Effector memory CD8-positive, alpha-beta T cell (primary cell): ENCODE data around the gene CLIC3.

Experiments
- ATAC-seq: fragments of 150-1000 bp; cut with Tn5 transposase; replicated peaks from 2 replicates; pipeline ENCODE4 v1.10.0; 2021; ENCODE audit warnings: mild to moderate bottlenecking, moderate library complexity
- DNase-seq, 3 experiments: peaks; one replicate each; pipeline ENCODE4 v3.0.0; 2021
- H3K27ac Mint-ChIP-seq, 2 donors: one replicate each; pipeline ENCODE4 v1.8.0; 2022; ENCODE audit warnings: mild to moderate bottlenecking in 2 of 2, mixed read lengths in 2 of 2, moderate library complexity in 2 of 2
- H3K27me3 Mint-ChIP-seq, 2 donors: one replicate each; pipeline ENCODE4 v1.8.0; 2022; ENCODE audit warnings: mixed read lengths in 2 of 2
- H3K36me3 Mint-ChIP-seq: one replicate; pipeline ENCODE4 v1.8.0; 2022; ENCODE audit warnings: mild to moderate bottlenecking, moderate library complexity, mixed read lengths; ENCODE audit not compliant: insufficient read depth
- H3K4me1 Mint-ChIP-seq, 2 donors: one replicate each; pipeline ENCODE4 v1.8.0; 2022; ENCODE audit warnings: low read depth in 2 of 2, mixed read lengths in 2 of 2
- H3K4me3 Mint-ChIP-seq, 2 donors: one replicate each; pipeline ENCODE4 v1.8.0; 2022; ENCODE audit warnings: mild to moderate bottlenecking in 2 of 2, mixed read lengths in 2 of 2, moderate library complexity in 2 of 2
- H3K9me3 Mint-ChIP-seq, 2 donors: one replicate each; pipeline ENCODE4 v1.8.0; 2022; ENCODE audit warnings: mixed read lengths in 2 of 2

Gene CLIC3

DNA sequence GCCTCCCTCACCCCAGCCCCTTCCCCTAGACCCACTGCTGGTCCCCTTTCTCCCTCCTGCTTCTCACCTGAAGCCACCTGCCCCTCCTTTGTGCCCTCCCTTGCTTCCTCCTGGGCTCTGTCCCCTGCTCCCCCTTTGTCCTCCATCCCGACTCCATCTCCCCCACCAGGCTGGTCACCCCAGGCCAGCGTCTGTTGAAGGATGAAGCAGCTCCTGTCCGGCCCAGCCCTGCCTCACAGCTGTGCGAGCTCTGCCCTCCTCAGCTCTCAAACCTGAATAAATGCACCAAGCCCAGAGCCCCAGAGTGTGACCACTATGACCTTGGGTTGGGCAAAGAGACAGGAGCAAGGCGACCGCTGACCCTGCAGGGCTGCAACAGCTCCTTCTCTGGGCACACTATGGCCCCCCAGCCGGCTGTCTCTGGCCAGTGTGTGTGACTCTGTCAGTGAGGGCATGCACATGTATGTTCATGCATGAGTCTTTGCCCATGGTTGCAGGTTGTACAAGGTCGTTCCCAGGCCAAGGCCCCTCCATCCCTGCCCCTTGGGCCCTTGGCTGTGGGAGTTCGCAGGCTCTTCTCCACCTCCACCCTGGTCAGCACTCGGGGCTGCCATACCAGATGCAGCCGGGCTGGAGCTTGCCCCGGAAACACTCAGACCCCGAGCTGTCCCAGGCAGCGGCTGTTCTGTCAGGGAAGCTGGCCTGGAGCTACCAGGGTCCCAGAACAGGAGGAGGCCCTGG lies 41.0 kb downstream of the CLIC3 start:
- peaks cover 4% of the 10 kb centered on the region for H3K36me3 Mint-ChIP-seq
- DNase-seq (no peak), ATAC-seq (no peak)
- no peak overlapping the region for H3K4me3 Mint-ChIP-seq
- H3K9me3 Mint-ChIP-seq = peaks cover 4 to 8% of the 10 kb centered on the region in 2 donors
- no peaks in the 10 kb centered on the region for H3K27me3 Mint-ChIP-seq
- no peak overlapping the region for H3K27ac Mint-ChIP-seq
- peaks cover 28 to 37% of the 10 kb centered on the region in 2 donors for H3K4me1 Mint-ChIP-seq

GRCh38 chr9:136954270-136955083 lies 41.9 kb downstream of the CLIC3 start:
- peaks cover 26 to 35% of the 10 kb centered on the region in 2 donors for H3K4me1 Mint-ChIP-seq
- DNase-seq (no peak), ATAC-seq (no peak)
- no peaks in the 10 kb centered on the region for H3K27me3 Mint-ChIP-seq
- no peaks in the 10 kb centered on the region for H3K36me3 Mint-ChIP-seq
- H3K9me3 Mint-ChIP-seq = peaks cover 4 to 8% of the 10 kb centered on the region in 2 donors
- no peak overlapping the region for H3K4me3 Mint-ChIP-seq
- H3K27ac Mint-ChIP-seq = no peak overlapping the region

GRCh38 chr9:136953771-136954269 lies 42.5 kb downstream of the CLIC3 start:
- ATAC-seq (no peak), DNase-seq (no peak)
- Mint-ChIP-seq H3K9me3 (peaks cover 4 to 8% of the 10 kb centered on the region in 2 donors), H3K4me1 (peaks cover 23 to 30% of the 10 kb centered on the region in 2 donors), H3K27me3 (no peaks in the 10 kb centered on the region), H3K36me3 (no peaks in the 10 kb centered on the region), H3K4me3 (no peak overlapping the region), H3K27ac (no peak overlapping the region)

DNA sequence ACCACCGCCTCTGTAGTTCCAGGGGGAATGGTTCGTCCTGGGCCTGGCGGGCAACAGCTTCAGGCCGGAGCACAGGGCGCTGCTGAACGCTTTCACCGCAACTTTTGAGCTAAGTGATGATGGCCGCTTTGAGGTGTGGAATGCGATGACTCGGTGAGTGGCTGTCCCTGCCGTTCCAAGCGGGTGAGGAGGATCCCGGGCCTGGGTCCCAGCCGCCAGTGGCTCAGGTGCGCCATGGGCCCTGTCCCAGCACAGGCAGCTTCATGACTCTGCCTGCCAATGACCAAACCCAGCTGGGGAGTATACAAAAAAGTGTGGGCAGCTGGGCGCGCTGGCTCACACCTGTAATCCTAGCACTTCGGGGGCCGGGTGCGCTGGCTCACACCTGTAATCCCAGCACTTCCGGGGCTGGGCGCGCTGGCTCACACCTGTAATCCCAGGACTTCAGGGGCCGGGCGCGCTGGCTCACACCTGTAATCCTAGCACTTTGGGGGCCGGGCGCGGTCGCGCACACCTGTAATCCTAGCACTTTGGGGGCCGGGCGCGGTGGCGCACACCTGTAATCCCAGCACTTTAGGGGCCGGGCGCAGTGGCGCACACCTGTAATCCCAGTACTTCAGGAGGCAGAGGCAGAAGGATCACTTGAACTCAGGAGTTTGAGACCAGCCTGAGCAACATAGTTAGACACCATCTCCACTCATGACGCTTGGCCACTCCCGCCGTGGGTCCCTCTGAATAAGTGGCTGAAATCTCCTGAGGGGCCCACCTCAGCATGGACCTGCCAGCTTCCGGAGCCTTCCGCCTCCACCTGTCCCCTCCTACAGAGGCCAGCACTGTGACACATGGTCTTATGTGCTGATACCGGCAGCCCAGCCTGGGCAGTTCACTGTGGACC lies 43.2 kb downstream of the CLIC3 start:
- ATAC-seq = no peak
- no peaks in the 10 kb centered on the region for H3K27me3 Mint-ChIP-seq
- peaks cover 5% of the 10 kb centered on the region for H3K36me3 Mint-ChIP-seq

DNA sequence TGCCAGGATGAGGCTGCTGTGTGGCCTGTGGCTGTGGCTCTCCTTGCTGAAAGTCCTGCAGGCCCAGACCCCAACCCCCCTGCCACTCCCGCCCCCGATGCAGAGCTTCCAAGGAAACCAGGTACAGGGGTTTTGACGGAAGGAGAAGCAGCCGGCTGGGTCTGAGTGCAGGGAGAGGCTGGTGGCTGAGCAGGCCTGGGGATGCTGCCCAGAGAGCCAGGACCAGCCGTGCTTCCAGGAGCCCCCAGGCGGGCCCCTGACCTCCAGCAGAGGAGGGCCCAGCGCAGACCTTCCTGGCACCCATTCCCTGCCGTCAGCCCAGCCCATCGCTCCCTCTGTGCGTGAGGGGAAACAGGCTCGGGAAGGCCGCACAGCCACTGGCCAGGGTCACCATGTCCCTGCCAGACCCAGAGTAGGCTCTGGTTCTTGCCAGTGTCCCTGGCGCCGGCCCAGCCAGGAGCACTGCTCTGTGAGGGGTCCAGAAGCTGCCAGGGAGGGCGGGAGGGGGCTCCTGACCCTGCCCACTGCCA lies 44.0 kb downstream of the CLIC3 start:
- Mint-ChIP-seq H3K27ac (no peak overlapping the region), H3K36me3 (peaks cover 5% of the 10 kb centered on the region), H3K27me3 (no peaks in the 10 kb centered on the region), H3K4me1 (peaks cover 20 to 24% of the 10 kb centered on the region in 2 donors), H3K9me3 (peaks cover 4 to 8% of the 10 kb centered on the region in 2 donors), H3K4me3 (no peak overlapping the region)
- ATAC-seq (no peak), DNase-seq (no peak)

More for the DNA sequence above, 43.2 kb downstream of the CLIC3 start:
- no peak for DNase-seq
- Mint-ChIP-seq H3K4me3 (no peak overlapping the region), H3K27ac (no peak overlapping the region), H3K9me3 (peaks cover 4 to 8% of the 10 kb centered on the region in 2 donors), H3K4me1 (peaks cover 26% of the 10 kb centered on the region in 2 donors)

DNA sequence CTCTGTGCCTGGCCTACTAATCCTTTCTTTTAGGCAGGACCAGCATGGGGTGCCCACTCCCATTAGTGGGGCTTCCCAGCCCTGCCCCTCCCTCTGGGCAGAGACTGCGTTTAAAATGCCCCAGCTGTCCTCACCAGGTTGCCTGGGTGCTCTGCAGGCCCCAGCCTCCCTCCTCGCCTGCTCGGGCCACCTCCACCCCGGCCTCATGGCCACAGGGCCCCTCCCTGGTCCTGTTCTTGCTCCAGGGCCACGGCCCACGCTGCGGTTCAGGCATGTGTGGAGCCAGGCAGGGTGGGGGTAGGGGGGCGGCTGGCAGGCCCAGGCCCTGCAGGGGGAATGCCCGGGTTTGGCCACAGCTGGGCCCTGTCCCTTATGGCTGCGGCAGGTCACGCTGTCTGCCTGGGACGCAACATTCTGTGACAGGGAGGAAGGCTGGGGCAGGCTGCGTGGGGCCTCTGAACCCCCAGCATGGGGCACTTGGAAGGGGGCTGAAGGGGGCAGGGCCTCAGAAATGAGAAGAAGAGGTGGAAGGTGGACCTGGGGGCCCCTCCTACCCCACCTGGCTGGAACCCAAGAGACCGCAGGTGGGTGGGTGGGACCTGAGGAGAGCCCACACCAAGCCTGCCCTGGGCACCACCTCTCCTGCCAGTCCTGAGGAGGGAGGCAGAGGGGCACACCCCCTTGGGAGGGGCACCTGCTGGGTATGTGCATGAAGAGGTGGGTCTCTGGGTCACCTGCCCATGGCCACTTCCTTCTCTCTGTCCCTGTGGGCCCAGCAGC lies 44.6 kb downstream of the CLIC3 start, which contains the start of gene LCN12:
Gene LCN12, plus strand, starts transcription at position 733 of the 780 bp plus-strand sequence. CDS start 55 bp downstream, outside the sequence.
- DNase-seq (no peak), ATAC-seq (no peak)
- no peaks in the 10 kb centered on the region for H3K27me3 Mint-ChIP-seq
- H3K27ac Mint-ChIP-seq = peak within 1 kb of the TSS in 1 of 2 donors; percentile 82
- H3K36me3 Mint-ChIP-seq = peaks cover 5% of the 10 kb centered on the region
- H3K4me1 Mint-ChIP-seq = peaks cover 22 to 27% of the 10 kb centered on the region in 2 donors
- H3K9me3 Mint-ChIP-seq = peaks cover 3 to 5% of the 10 kb centered on the region in 2 donors
- H3K4me3 Mint-ChIP-seq = no peak within 1 kb of the TSS

DNA sequence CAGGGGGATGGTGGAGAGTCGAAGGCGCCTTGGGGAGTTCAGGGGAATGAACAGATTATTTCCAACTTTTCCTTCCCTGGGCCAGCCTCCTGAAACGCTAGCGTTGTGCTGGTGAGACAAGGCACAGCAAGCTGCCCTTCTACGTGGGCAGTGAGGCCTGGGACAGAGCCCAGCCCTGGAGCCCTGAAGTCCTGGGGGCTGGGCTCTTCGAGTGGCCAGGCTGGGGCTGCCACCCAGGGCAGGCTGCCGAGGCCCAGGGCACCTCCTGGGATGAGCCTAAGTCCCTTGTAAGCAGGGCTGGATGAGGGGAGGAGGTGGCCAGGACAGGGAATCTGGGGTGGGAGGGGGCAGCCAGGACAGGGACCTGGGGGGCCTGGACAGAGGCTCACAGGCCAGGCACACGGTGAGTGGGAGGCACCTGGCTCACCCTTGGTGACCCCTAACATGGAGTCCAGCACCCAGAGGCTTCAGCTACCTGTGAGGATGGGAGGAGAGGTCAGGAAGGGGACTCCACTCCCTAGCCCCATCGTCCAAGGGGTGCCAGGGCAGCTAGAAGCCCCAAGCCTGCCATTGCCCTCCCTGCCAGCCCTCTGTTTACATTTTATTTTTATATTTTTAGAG lies 45.6 kb downstream of the CLIC3 start:
- peak overlapping the region; percentile 83 to 85 for H3K4me3 Mint-ChIP-seq
- no peak for ATAC-seq
- DNase-seq = no peak
- no peaks in the 10 kb centered on the region for H3K27me3 Mint-ChIP-seq
- H3K27ac Mint-ChIP-seq = peak overlapping the region; percentile 82
- no peaks in the 10 kb centered on the region for H3K9me3 Mint-ChIP-seq
- H3K4me1 Mint-ChIP-seq = peaks cover 17 to 19% of the 10 kb centered on the region in 2 donors
- peaks cover 5% of the 10 kb centered on the region for H3K36me3 Mint-ChIP-seq

GRCh38 chr9:136949817-136950655 lies 46.3 kb downstream of the CLIC3 start:
- no peaks in the 10 kb centered on the region for H3K9me3 Mint-ChIP-seq

DNA sequence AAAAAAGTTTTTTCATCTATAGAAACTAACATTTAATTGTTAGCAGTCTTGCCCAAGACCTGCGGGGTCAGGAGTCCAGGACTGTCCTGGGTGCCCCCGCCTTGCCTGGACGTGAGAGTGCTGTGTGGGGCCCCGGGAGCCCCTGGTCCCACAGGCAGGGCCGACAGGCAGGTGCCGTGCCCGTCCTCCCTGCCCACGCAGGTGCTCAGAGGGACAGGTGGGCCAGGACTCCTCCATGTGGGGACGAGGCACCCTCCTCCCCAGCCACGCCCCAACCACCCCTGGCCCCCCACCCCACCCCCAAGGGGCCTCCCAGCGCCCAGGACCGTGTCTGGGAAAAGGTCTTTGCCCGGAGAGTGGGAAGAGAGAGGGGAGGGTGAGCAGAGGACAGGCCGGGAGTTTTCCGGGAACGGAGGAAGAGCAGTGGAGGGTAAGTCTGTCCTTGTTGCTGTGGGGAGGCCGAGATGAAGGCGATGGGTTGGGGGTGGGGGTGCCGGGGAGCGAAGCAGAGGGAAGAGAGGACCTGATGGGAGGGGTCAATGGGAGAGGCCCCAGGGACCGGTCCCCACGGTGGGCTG lies 47.0 kb downstream of the CLIC3 start:
- Mint-ChIP-seq H3K4me3 (peak overlapping the region; percentile 83 to 85), H3K27ac (peak overlapping the region; percentile 82)

More at GRCh38 chr9:136949817-136950655, 46.3 kb downstream of the CLIC3 start:
- no peaks in the 10 kb centered on the region for H3K27me3 Mint-ChIP-seq
- H3K4me3 Mint-ChIP-seq = peak overlapping the region; percentile 83 to 85
- peak; percentile 95 to 97 (median 96) for DNase-seq
- H3K4me1 Mint-ChIP-seq = peaks cover 14 to 19% of the 10 kb centered on the region in 2 donors
- peak; percentile 96 for ATAC-seq
- H3K36me3 Mint-ChIP-seq = peaks cover 6% of the 10 kb centered on the region
- H3K27ac Mint-ChIP-seq = peak overlapping the region; percentile 82

GRCh38 chr9:136947955-136948510 lies 48.3 kb downstream of the CLIC3 start:
- DNase-seq (no peak), ATAC-seq (no peak)
- peaks cover 18% of the 10 kb centered on the region for H3K36me3 Mint-ChIP-seq
- H3K4me3 Mint-ChIP-seq = peak overlapping the region; percentile 83 to 85
- peaks cover 13 to 18% of the 10 kb centered on the region in 2 donors for H3K4me1 Mint-ChIP-seq
- H3K27ac Mint-ChIP-seq = peak overlapping the region; percentile 82
- H3K27me3 Mint-ChIP-seq = no peaks in the 10 kb centered on the region
- H3K9me3 Mint-ChIP-seq = no peaks in the 10 kb centered on the region

More for the DNA sequence above, 47.0 kb downstream of the CLIC3 start:
- no peak for ATAC-seq
- Mint-ChIP-seq H3K4me1 (peaks cover 13 to 18% of the 10 kb centered on the region in 2 donors), H3K36me3 (peaks cover 12% of the 10 kb centered on the region), H3K27me3 (no peaks in the 10 kb centered on the region), H3K9me3 (no peaks in the 10 kb centered on the region)
- DNase-seq = no peak
